ENCODE measurements around the gene MED8.

Gene MED8

DNA sequence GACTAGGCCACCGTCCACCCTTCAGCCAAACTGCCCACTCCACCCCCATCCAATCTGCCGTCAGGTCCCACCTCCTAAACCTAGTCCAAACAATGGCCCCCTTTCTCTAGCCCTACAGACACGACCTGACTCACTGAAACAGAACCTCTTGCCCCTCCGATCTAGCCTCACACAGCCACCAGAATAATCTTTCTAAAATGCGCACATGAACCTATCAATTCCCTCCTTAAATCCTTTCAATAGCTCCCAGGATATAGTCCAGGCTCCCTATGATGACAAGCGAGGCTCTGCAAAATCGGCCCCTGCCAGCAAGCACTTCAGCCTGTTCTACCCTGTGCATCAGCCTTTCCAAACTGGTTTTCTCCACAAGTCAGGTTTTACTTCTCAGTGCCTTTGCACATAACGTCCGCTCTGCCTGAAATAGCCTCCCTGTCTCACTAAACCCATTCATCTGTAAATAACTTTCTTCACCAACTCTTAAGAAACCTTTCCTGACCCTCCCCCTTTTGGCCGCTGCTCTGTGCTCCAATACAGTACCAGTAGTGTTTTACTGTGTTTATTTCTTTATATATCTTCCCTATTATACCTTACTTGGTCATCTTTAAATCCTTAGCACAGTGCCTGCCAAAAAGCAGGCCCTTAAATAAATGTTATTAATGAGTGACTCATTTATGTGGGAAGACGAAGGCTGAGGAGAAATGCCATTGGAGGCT lies 39.9 kb downstream of the MED8 start:
- no peak for DNase-seq
- CTCF ChIA-PET, result no interaction called here
- Histone ChIP-seq H3K27me3 (replicated peaks in 2 of 5; ENCODE audit: control insufficient read depth in 4 of 5, insufficient read depth in 5 of 5, low read length in 4 of 5) (no peaks in the 10 kb centered on the region), H3K36me3 (ENCODE audit: control insufficient read depth in 4 of 4, insufficient read depth in 4 of 4, low read length in 3 of 4) (peaks cover 2 to 47% (median 8%) of the 10 kb centered on the region in 4 experiments), H3K27ac (ENCODE audit: insufficient read depth in 1 of 2, low read depth in 1 of 2, low read length in 2 of 2, poor library complexity in 1 of 2, severe bottlenecking in 2 of 2) (peak overlapping the region in 1 of 2 experiments; percentile 50), H3K4me1 (ENCODE audit: control extremely low read depth in 1 of 4, control insufficient read depth in 4 of 4, insufficient read depth in 4 of 4, low read length in 3 of 4) (peaks cover 0 to 10% (median 7%) of the 10 kb centered on the region in 4 experiments), H3K9me3 (ENCODE audit: control extremely low read depth in 1 of 5, control insufficient read depth in 4 of 5, insufficient read depth in 2 of 5, low read depth in 1 of 5, low read length in 4 of 5) (no peaks in the 10 kb centered on the region), H3K4me3 (ENCODE audit: control insufficient read depth in 1 of 7, extremely low read depth in 1 of 7, insufficient read depth in 4 of 7, low read depth in 2 of 7, low read length in 6 of 7) (peak overlapping the region in 2 of 7 experiments; percentile 47 to 57)
- POLR2A ChIA-PET, result no interaction called here
- 82% methylated on average over 7 of the region's 11 CpGs for WGBS (ENCODE audit: insufficient coverage)

- H3K36me3 ChIP-seq (ENCODE audit: control insufficient read depth in 4 of 4, insufficient read depth in 4 of 4, low read length in 3 of 4), result peaks cover 2 to 51% (median 6%) of the 10 kb centered on the region in 4 experiments
- 91% methylated on average over 60 of the region's 72 CpGs for WGBS (ENCODE audit: insufficient coverage)
- POLR2A ChIA-PET, result no interaction called here
- no peaks in the 10 kb centered on the region for H3K27me3 ChIP-seq (replicated peaks in 2 of 5; ENCODE audit: control insufficient read depth in 4 of 5, insufficient read depth in 5 of 5, low read length in 4 of 5)
- H3K4me3 ChIP-seq (ENCODE audit: control insufficient read depth in 1 of 7, extremely low read depth in 1 of 7, insufficient read depth in 4 of 7, low read depth in 2 of 7, low read length in 6 of 7), result peak overlapping the region in 3 of 7 experiments; percentile 30 to 57 (median 47)
- H3K9me3 ChIP-seq (ENCODE audit: control extremely low read depth in 1 of 5, control insufficient read depth in 4 of 5, insufficient read depth in 2 of 5, low read depth in 1 of 5, low read length in 4 of 5), result no peaks in the 10 kb centered on the region
- peak overlapping the region in 1 of 2 experiments; percentile 50 for H3K27ac ChIP-seq (ENCODE audit: insufficient read depth in 1 of 2, low read depth in 1 of 2, low read length in 2 of 2, poor library complexity in 1 of 2, severe bottlenecking in 2 of 2)
- peaks cover 0 to 14% (median 8%) of the 10 kb centered on the region in 4 experiments for H3K4me1 ChIP-seq (ENCODE audit: control extremely low read depth in 1 of 4, control insufficient read depth in 4 of 4, insufficient read depth in 4 of 4, low read length in 3 of 4)
- CTCF ChIA-PET, result interaction anchor here (1.6 kb wide), 1 partner anchor 111 kb away, joined by 3 read pairs; no protein-coding TSS in a partner anchor
- peak in 2 of 3 donors; percentile 26 to 29 for DNase-seq
Observed at GRCh38 chr1:43348809-43349593, 40.6 kb downstream of the MED8 start.

DNA sequence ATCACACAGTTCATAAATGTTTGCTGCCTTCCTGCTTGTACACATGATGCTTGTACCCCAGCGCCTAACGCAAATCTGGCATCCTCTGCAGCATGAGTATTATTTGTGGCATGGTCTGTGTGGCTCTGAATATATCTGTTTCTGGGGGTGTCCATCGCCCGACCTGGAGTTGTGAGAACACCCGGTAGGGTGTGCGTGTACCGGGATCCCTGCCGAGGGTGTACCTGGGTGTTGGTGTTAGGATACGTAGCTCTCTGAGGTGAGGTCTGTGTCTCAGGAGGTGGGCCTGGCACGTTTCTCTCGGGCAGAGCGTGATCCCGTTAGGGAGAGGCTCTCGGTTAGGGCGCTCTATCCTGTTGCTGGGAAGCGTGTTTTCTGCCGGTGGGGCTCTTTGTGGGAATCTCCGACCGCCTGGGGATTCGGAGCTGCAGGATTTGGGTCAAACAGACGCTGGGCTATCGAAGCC lies 41.2 kb downstream of the MED8 start:
- WGBS (ENCODE audit: insufficient coverage), result 94% methylated on average over 19 of the region's 22 CpGs
- peaks cover 6 to 56% (median 7%) of the 10 kb centered on the region in 4 experiments for H3K36me3 ChIP-seq (ENCODE audit: control insufficient read depth in 4 of 4, insufficient read depth in 4 of 4, low read length in 3 of 4)

DNA sequence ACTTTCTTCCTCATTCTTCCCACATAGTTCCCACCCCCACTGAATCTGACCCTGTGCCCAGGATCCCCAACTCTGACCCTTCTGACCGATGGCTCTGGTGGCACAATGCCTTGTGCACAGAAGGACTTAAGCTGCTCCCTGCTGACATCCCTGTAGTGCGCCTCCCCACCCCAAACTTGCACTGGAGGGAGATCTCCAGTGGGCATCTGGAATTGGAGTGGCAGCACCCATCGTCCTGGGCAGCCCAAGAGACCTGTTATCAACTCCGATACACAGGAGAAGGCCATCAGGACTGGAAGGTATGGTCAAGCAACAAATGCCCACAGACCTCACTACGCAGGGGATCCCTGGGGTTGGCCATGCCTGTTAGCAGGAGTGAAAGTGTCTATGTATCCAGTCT lies 43.0 kb downstream of the MED8 start:
- Histone ChIP-seq H3K36me3 (ENCODE audit: control insufficient read depth in 4 of 4, insufficient read depth in 4 of 4, low read length in 3 of 4) (peaks cover 6 to 63% (median 9%) of the 10 kb centered on the region in 4 experiments), H3K27me3 (replicated peaks in 2 of 5; ENCODE audit: control insufficient read depth in 4 of 5, insufficient read depth in 5 of 5, low read length in 4 of 5) (no peaks in the 10 kb centered on the region), H3K4me3 (ENCODE audit: control insufficient read depth in 1 of 7, extremely low read depth in 1 of 7, insufficient read depth in 4 of 7, low read depth in 2 of 7, low read length in 6 of 7) (no peak overlapping the region), H3K4me1 (ENCODE audit: control extremely low read depth in 1 of 4, control insufficient read depth in 4 of 4, insufficient read depth in 4 of 4, low read length in 3 of 4) (peaks cover 0 to 16% (median 4%) of the 10 kb centered on the region in 4 experiments), H3K27ac (ENCODE audit: insufficient read depth in 1 of 2, low read depth in 1 of 2, low read length in 2 of 2, poor library complexity in 1 of 2, severe bottlenecking in 2 of 2) (no peak overlapping the region), H3K9me3 (ENCODE audit: control extremely low read depth in 1 of 5, control insufficient read depth in 4 of 5, insufficient read depth in 2 of 5, low read depth in 1 of 5, low read length in 4 of 5) (no peaks in the 10 kb centered on the region)
- no peak for DNase-seq
- ChIA-PET POLR2A (interaction anchor here (1.1 kb wide), 1 partner anchor 12 kb away, joined by 3 read pairs; the partner anchor contains the start of gene CDC20), CTCF (interaction anchor here (1.2 kb wide), 1 partner anchor 12 kb away, joined by 5 read pairs; the partner anchor contains the start of gene CDC20)
- WGBS (ENCODE audit: insufficient coverage), result 96% methylated on average over 4 of the region's 5 CpGs

More for the DNA sequence above, 41.2 kb downstream of the MED8 start:
- ChIA-PET CTCF (interaction anchor here (1.6 kb wide), 1 partner anchor 110 kb away, joined by 3 read pairs; no protein-coding TSS in a partner anchor), POLR2A (no interaction called here)
- peak overlapping the region in 1 of 7 experiments; percentile 57 for H3K4me3 ChIP-seq (ENCODE audit: control insufficient read depth in 1 of 7, extremely low read depth in 1 of 7, insufficient read depth in 4 of 7, low read depth in 2 of 7, low read length in 6 of 7)
- H3K9me3 ChIP-seq (ENCODE audit: control extremely low read depth in 1 of 5, control insufficient read depth in 4 of 5, insufficient read depth in 2 of 5, low read depth in 1 of 5, low read length in 4 of 5), result no peaks in the 10 kb centered on the region
- DNase-seq, result no peak
- H3K4me1 ChIP-seq (ENCODE audit: control extremely low read depth in 1 of 4, control insufficient read depth in 4 of 4, insufficient read depth in 4 of 4, low read length in 3 of 4), result peaks cover 0 to 16% (median 8%) of the 10 kb centered on the region in 4 experiments
- no peaks in the 10 kb centered on the region for H3K27me3 ChIP-seq (replicated peaks in 2 of 5; ENCODE audit: control insufficient read depth in 4 of 5, insufficient read depth in 5 of 5, low read length in 4 of 5)
- no peak overlapping the region for H3K27ac ChIP-seq (ENCODE audit: insufficient read depth in 1 of 2, low read depth in 1 of 2, low read length in 2 of 2, poor library complexity in 1 of 2, severe bottlenecking in 2 of 2)

DNA sequence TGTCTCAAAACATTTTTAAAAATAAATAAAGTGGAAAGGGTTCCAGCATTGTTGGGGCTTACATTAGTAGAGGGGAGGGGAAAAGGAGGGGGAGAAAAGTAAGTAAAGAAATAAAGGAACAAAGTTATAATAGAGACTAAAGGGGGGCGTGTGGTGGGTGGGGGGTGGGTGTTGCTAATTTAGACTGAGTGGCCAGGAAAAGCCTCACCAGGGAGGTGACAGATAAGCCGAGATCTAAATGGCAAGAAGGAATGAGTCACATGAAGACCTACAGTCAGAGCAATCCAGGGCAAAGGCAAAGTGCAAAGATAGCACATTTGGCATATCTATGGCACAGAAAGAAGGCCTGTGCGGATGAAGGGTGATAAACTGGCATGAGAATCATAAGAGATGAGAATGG lies 44.5 kb downstream of the MED8 start:
- CTCF ChIA-PET, result no interaction called here
- Histone ChIP-seq H3K9me3 (ENCODE audit: control extremely low read depth in 1 of 5, control insufficient read depth in 4 of 5, insufficient read depth in 2 of 5, low read depth in 1 of 5, low read length in 4 of 5) (no peaks in the 10 kb centered on the region), H3K36me3 (ENCODE audit: control insufficient read depth in 4 of 4, insufficient read depth in 4 of 4, low read length in 3 of 4) (peaks cover 6 to 71% (median 14%) of the 10 kb centered on the region in 4 experiments), H3K27me3 (replicated peaks in 2 of 5; ENCODE audit: control insufficient read depth in 4 of 5, insufficient read depth in 5 of 5, low read length in 4 of 5) (no peaks in the 10 kb centered on the region), H3K27ac (ENCODE audit: insufficient read depth in 1 of 2, low read depth in 1 of 2, low read length in 2 of 2, poor library complexity in 1 of 2, severe bottlenecking in 2 of 2) (no peak overlapping the region), H3K4me1 (ENCODE audit: control extremely low read depth in 1 of 4, control insufficient read depth in 4 of 4, insufficient read depth in 4 of 4, low read length in 3 of 4) (peaks cover 0 to 13% (median 4%) of the 10 kb centered on the region in 4 experiments), H3K4me3 (ENCODE audit: control insufficient read depth in 1 of 7, extremely low read depth in 1 of 7, insufficient read depth in 4 of 7, low read depth in 2 of 7, low read length in 6 of 7) (no peak overlapping the region)
- peak; percentile 67 to 88 (median 83) for DNase-seq
- WGBS (ENCODE audit: insufficient coverage), result 42% methylated on average over 3 of the region's 3 CpGs
- POLR2A ChIA-PET, result no interaction called here

- Histone ChIP-seq H3K9me3 (ENCODE audit: control extremely low read depth in 1 of 5, control insufficient read depth in 4 of 5, insufficient read depth in 2 of 5, low read depth in 1 of 5, low read length in 4 of 5) (no peaks in the 10 kb centered on the region), H3K36me3 (ENCODE audit: control insufficient read depth in 4 of 4, insufficient read depth in 4 of 4, low read length in 3 of 4) (peaks cover 6 to 67% (median 18%) of the 10 kb centered on the region in 4 experiments), H3K27me3 (replicated peaks in 2 of 5; ENCODE audit: control insufficient read depth in 4 of 5, insufficient read depth in 5 of 5, low read length in 4 of 5) (no peaks in the 10 kb centered on the region), H3K4me3 (ENCODE audit: control insufficient read depth in 1 of 7, extremely low read depth in 1 of 7, insufficient read depth in 4 of 7, low read depth in 2 of 7, low read length in 6 of 7) (no peak overlapping the region), H3K4me1 (ENCODE audit: control extremely low read depth in 1 of 4, control insufficient read depth in 4 of 4, insufficient read depth in 4 of 4, low read length in 3 of 4) (peaks cover 0 to 19% (median 5%) of the 10 kb centered on the region in 4 experiments), H3K27ac (ENCODE audit: insufficient read depth in 1 of 2, low read depth in 1 of 2, low read length in 2 of 2, poor library complexity in 1 of 2, severe bottlenecking in 2 of 2) (no peak overlapping the region)
- POLR2A ChIA-PET, result no interaction called here
- CTCF ChIA-PET, result interaction anchor here (0.7 kb wide), 2 partner anchors 13 to 56 kb away, joined by 3 read pairs; no protein-coding TSS in a partner anchor
- 75% methylated on average over 4 of the region's 4 CpGs for WGBS (ENCODE audit: insufficient coverage)
- DNase-seq, result peak in 1 of 3 donors; percentile 26
Observed at GRCh38 chr1:43344267-43344850, 45.2 kb downstream of the MED8 start.
